SK-N-MC (cell line): ENCODE data around the gene RTF2.
A peak's percentile ranks its signal among the peaks of the same experiment; 100 is the strongest.
"Not testable (repeated sequence)": the region's sequence is repeated elsewhere in the genome, so short reads cannot be mapped to it uniquely, and the experiment has no call there.

ENCODE experiments used
- DNase-seq: peaks from one replicate; pipeline ENCODE4 v3.0.0-alpha.2; 2011; ENCODE audit warnings: low read depth, low spot score
- H3K27ac ChIP-seq: fragments of 200-600 bp; sonication (generic); 2 replicates; pipeline ENCODE4 v1.5.1; 2016; ENCODE audit warnings: mixed run types
- H3K36me3 ChIP-seq: fragments of 200-600 bp; sonication (generic); 2 replicates; pipeline ENCODE4 v1.6.1; 2017; ENCODE audit warnings: antibody characterized with exemption, low read length, mixed read lengths; ENCODE audit not compliant: insufficient read depth
- H3K4me3 ChIP-seq: fragments of 200-600 bp; sonication (generic); 2 replicates; pipeline ENCODE4 v1.5.1; 2016
- H3K9ac ChIP-seq: fragments of 200-600 bp; sonication (generic); 2 replicates; pipeline ENCODE4 v1.8.0; 2017; ENCODE audit warnings: mixed run types, mixed read lengths; ENCODE audit not compliant: insufficient read length
- H3K9me3 ChIP-seq: fragments of 200-600 bp; sonication (generic); 2 replicates; pipeline ENCODE4 v1.6.1; 2017; ENCODE audit warnings: low read depth, mild to moderate bottlenecking, antibody characterized with exemption, low read length, moderate library complexity, mixed read lengths
- EZH2 ChIP-seq: fragments of 200-600 bp; sonication (generic); IDR thresholded peaks from one replicate; pipeline ENCODE4 v1.6.1; 2017; ENCODE audit warnings: antibody characterized with exemption
- FOXP2 ChIP-seq: optimal IDR thresholded peaks from 2 replicates; pipeline ENCODE3; 2011; ENCODE audit warnings: mild to moderate bottlenecking, moderate library complexity; ENCODE audit not compliant: insufficient read depth; ENCODE audit errors: extremely low read length, control extremely low read depth
- POLR2AphosphoS5 ChIP-seq: IDR thresholded peaks from 2 replicates; pipeline ENCODE4 v1.6.1; 2012; ENCODE audit warnings: mild to moderate bottlenecking, low read depth, low read length, borderline replicate concordance

Gene RTF2

DNA sequence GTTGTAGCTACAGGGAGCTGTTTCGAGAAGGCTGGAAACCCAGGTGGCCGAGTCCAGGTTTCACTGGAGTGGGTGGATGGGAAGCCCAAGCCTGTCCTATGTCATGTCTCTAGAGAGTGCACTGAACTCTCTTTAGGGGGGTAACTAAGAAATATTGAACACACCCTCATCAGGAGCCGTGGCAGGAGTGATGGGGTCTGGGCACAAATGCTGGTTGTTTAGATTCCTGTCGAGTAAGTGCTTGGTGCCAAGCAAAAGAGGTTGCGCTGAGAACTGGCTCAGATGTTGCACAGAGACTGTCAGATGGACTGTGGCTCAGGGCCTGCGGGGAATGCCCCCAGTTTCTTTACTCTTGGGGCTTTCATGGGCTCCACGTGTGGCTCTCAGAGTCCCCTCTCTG lies 48.8 kb downstream of the RTF2 start:
- Histone ChIP-seq H3K9ac (no peak overlapping the region), H3K9me3 (no peaks in the 10 kb centered on the region), H3K4me3 (no peak overlapping the region), H3K27ac (no peak overlapping the region), H3K36me3 (peaks cover 37% of the 10 kb centered on the region; the same call in 1 of the 2 replicates)
- TF ChIP-seq EZH2 (no peak), POLR2AphosphoS5 (no peak), FOXP2 (no peak)
- DNase-seq = no peak

DNA sequence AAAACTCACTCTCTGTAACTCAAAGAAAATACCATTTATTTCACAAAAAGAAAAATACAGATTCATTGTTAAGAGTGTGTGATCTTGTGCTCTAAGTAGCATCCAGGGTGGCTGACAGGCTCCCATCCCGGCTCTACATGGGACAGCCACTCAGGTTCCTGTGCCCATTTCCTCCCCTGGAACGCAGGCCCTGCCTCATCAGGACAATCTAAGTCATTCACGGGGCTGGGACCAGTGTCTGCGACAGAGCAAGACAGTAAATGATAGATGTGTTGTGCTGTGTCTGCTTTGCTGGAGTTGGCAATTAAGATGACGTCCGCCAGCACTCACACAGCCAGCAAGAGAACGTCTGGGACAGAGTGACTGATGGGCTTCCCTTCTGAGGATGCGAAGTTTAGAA lies 49.2 kb downstream of the RTF2 start:
- Histone ChIP-seq H3K36me3 (peaks cover 37% of the 10 kb centered on the region; the same call in 1 of the 2 replicates), H3K9me3 (no peaks in the 10 kb centered on the region), H3K27ac (no peak overlapping the region), H3K9ac (no peak overlapping the region), H3K4me3 (no peak overlapping the region)
- TF ChIP-seq EZH2 (no peak), POLR2AphosphoS5 (no peak), FOXP2 (no peak)
- DNase-seq = no peak

DNA sequence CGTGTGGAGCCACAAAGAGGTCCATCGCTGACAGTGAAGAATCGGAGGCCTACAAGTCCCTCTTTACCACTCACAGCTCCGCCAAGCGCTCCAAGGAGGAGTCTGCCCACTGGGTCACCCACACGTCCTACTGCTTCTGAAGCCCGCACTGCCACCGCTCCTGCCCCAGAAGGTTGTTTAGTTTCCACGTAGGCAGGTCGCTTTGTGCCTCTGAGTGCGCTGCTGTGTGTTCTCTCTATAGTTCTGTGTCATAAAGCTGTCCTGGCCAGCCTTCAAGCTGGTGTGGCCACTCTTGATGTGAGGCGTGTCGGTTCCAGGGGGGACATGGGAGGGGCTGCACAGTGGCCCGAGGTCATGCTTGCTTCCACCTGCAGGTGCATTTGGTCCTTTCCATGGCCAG lies 49.7 kb downstream of the RTF2 start:
- no peak overlapping the region for H3K4me3 ChIP-seq
- TF ChIP-seq EZH2 (no peak), POLR2AphosphoS5 (no peak), FOXP2 (no peak)
- no peak overlapping the region for H3K9ac ChIP-seq
- no peak for DNase-seq
- peaks cover 37% of the 10 kb centered on the region; the same call in 1 of the 2 replicates for H3K36me3 ChIP-seq
- H3K9me3 ChIP-seq = no peaks in the 10 kb centered on the region
- H3K27ac ChIP-seq = no peak overlapping the region

- H3K9ac ChIP-seq = no peak overlapping the region
- H3K9me3 ChIP-seq = no peaks in the 10 kb centered on the region
- TF ChIP-seq FOXP2 = no peak
- no peak for TF ChIP-seq POLR2AphosphoS5
- TF ChIP-seq EZH2 = no peak
- H3K36me3 ChIP-seq = peaks cover 37% of the 10 kb centered on the region; the same call in 1 of the 2 replicates
- no peak overlapping the region for H3K27ac ChIP-seq
- DNase-seq = no peak
- H3K4me3 ChIP-seq = no peak overlapping the region
Observed at GRCh38 chr20:56518721-56519398, 50.4 kb downstream of the RTF2 start.

DNA sequence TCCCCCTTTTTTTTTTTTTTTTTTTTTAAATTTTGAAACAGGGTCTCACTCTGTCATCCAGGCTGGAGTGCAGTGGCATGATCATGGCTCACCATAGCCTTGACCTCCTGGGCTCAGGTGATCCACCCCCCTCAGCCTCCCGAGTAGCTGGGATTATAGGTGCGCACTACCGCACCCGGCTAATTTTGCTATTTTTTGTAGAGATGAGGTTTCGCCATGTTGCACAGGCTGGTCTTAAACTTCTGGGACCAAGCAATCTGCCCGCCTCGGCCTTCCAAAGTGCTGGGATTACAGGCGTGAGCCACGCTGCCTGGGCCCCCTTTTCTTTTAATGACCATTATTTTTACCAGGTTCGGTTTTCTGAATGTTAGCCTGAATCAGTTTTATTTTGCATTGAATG lies 51.1 kb downstream of the RTF2 start:
- Histone ChIP-seq H3K9me3 (no peaks in the 10 kb centered on the region), H3K27ac (no peak overlapping the region), H3K36me3 (peaks cover 37% of the 10 kb centered on the region; the same call in 1 of the 2 replicates), H3K9ac (no peak overlapping the region), H3K4me3 (no peak overlapping the region)
- no peak for TF ChIP-seq POLR2AphosphoS5
- no peak for TF ChIP-seq FOXP2
- DNase-seq = no peak

DNA sequence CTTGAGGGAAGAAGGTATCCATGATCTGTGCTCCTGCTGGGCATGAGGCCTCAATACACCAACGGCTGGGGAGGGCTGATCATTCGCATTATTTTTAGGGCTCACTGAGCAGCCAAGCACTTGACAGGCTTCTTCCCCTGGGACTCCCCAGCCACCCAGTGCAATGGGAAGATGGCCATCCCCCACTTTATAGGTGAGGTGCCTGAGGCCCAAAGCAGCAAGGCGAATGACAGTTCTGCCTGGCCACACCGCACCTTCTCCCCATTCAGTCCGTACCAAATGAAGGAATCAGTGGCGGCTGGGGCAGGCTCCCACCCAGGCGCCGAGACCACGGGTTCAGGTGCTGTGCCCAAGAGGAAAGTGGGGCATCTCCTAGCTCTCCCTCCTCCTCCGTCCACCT lies 51.8 kb downstream of the RTF2 start:
- no peak for DNase-seq
- H3K9ac ChIP-seq = no peak overlapping the region
- TF ChIP-seq FOXP2 (no peak), EZH2 (no peak), POLR2AphosphoS5 (no peak)
- H3K9me3 ChIP-seq = no peaks in the 10 kb centered on the region
- no peak overlapping the region for H3K4me3 ChIP-seq
- peaks cover 37% of the 10 kb centered on the region; the same call in 1 of the 2 replicates for H3K36me3 ChIP-seq
- H3K27ac ChIP-seq = peak overlapping the region; percentile 63

DNA sequence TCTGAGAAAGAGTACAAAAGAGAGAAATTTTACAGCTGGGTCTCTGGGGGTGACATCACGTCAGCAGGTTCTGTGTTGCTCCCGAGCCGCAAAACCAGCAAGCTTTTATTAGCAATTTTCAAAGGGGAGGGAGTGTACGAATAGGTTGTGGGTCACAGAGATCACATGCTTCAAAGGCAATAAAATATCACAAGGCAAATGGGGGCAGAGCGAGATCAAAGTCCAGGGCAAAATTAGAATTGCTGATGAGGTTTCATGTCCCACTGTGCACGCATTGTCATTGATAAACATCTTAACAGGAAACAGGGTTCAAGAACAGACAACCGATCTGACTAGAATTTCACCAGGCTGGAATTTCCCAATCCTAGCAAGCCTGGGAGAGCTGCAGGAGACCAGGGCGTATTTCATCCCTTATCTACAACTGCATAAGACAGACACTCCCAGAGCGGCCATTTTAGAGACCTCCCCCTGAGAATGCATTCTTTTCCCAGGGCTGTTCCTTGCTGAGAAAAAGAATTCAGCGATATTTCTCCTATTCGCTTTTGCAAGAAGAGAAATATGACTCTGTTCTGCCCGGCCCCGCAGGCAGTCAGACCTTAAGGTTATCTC lies 52.4 kb downstream of the RTF2 start:
- DNase-seq = peak; percentile 44
- Histone ChIP-seq H3K36me3 (peaks cover 35% of the 10 kb centered on the region; the same call in 1 of the 2 replicates), H3K4me3 (peak overlapping the region; percentile 62), H3K27ac (peak overlapping the region; percentile 92)
- H3K9me3 ChIP-seq, H3K9ac ChIP-seq: not testable (repeated sequence)

DNA sequence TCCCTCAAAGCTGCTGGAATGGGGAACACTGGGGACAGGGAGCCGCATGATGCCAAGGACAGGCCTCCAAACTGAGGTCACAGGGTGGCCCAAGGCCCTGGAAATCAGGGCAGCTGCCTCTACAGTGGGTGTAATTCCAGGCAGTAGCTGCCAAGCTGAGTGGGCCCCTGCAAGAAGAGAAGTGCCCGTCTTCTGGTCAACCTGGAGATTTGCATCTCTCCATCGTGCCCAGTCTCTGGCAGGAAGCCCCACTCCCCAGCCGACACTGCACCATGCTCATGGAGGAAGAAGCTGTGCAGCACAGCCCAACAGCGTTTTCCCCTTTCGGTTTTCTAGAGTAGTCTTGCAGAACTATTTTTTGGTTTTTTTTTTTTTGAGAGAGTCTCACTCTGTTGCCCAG lies 53.9 kb downstream of the RTF2 start:
- Histone ChIP-seq H3K9me3 (no peaks in the 10 kb centered on the region), H3K27ac (peak overlapping the region; percentile 92), H3K4me3 (no peak overlapping the region), H3K36me3 (peaks cover 30% of the 10 kb centered on the region; the same call in 1 of the 2 replicates), H3K9ac (no peak overlapping the region)
- no peak for DNase-seq
- no peak for TF ChIP-seq POLR2AphosphoS5
- no peak for TF ChIP-seq EZH2
- no peak for TF ChIP-seq FOXP2

- not testable (repeated sequence) for DNase-seq, H3K9ac ChIP-seq, H3K9me3 ChIP-seq, H3K4me3 ChIP-seq, H3K27ac ChIP-seq
- H3K36me3 ChIP-seq = peaks cover 10% of the 10 kb centered on the region; the same call in 1 of the 2 replicates
Observed at GRCh38 chr20:56524444-56524843, 56.0 kb downstream of the RTF2 start, which contains the start of gene FAM209A. FAM209A (plus strand) TSS chr20:56524744; CDS start chr20:56524809, 65 bp downstream.
